ENCODE data around the gene SLC38A5.

DNA sequence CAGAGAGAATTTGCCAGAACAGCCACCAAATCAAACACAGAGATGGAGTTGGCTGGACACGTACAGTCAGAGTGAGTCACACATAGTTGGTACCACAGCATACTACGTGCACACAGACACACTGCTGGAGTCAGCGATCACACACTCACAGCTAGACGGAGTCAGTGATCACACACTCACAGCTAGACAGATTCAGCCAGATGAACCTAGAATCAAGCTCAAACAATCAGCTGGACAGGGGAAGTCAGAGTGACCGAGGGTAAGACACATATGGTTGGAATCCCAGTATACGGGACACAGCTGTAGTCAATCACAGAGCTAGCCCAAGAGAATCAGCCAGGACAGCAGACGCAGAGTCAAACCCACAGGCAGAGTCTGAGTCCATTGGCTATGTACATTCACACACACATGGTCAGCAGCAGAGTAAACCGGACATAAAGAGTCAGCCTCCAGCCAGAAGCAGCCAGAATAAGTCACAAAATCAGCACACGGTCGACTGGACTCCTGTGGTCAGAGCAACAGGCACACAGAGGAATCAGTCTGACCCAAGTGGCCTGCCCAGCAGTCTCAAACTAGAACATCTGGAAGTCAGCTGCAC, 4.6 kb downstream of the SLC38A5 start:
- TF ChIP-seq POLR2A (IDR thresholded peaks at IDR 0.05; ENCODE audit: low read depth): no peak
- TF ChIP-seq, protein P1, sequence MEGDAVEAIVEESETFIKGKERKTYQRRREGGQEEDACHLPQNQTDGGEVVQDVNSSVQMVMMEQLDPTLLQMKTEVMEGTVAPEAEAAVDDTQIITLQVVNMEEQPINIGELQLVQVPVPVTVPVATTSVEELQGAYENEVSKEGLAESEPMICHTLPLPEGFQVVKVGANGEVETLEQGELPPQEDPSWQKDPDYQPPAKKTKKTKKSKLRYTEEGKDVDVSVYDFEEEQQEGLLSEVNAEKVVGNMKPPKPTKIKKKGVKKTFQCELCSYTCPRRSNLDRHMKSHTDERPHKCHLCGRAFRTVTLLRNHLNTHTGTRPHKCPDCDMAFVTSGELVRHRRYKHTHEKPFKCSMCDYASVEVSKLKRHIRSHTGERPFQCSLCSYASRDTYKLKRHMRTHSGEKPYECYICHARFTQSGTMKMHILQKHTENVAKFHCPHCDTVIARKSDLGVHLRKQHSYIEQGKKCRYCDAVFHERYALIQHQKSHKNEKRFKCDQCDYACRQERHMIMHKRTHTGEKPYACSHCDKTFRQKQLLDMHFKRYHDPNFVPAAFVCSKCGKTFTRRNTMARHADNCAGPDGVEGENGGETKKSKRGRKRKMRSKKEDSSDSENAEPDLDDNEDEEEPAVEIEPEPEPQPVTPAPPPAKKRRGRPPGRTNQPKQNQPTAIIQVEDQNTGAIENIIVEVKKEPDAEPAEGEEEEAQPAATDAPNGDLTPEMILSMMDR (IDR thresholded peaks at IDR 0.05): no peak
- TF ChIP-seq EP300 (IDR thresholded peaks at IDR 0.05): no peak

All from esophagus muscularis mucosa (tissue), 4 donors.